K562 (cell line): ENCODE data around the gene CCN5. TPM values are rescaled to one million over a fixed set of nuclear protein-coding genes. Genes with fewer than 3 reads are reported as not detected.
"Not testable (repeated sequence)": the region's sequence is repeated elsewhere in the genome, so short reads cannot be mapped to it uniquely, and the experiment has no call there.

ENCODE experiments used
- ATAC-seq: fragments of 200-7000 bp; cut with Tn5 transposase; 3 replicates; pipeline ENCODE4 v1.9.1; 2020; ENCODE audit warnings: moderate library complexity
- BruUV-seq: library from RNA; stranded (reverse); fragments of 400-500 nt; replicated peaks from 2 replicates; lab custom pipeline; 2021; lab: Mats Ljungman, UMichigan
- CTCF ChIA-PET: fragments of 300-600 bp; formaldehyde crosslinking; extraction: SDS; loops from one replicate; lab custom pipeline; 2021; ENCODE audit warnings: low intra/inter-chr PET ratio; lab: Yijun Ruan, JAX
- POLR2A ChIA-PET: fragments of 300-600, 350-650 bp; sonication (Branson Sonifier 250); formaldehyde crosslinking; extraction: SDS; loops from one replicate; lab custom pipeline; 2021; ENCODE audit warnings: antibody characterized with exemption, inconsistent platforms; lab: Yijun Ruan, JAX
- DNase-seq, 4 experiments: peaks; one replicate each; pipeline versions ENCODE4 v3.0.0 to v3.0.0-alpha.2; 2011 to 2018; ENCODE audit warnings: low spot score in 3 of 4, mixed read lengths in 3 of 4; ENCODE audit errors: extremely low read depth in 1 of 4
- FAIRE-seq: peaks from 2 replicates; lab custom pipeline; 2011; peaks lifted over from hg19 to GRCh38; lab: Jason Lieb, UNC
- H2AFZ ChIP-seq: 2 replicates; pipeline ENCODE4 v1.6.0; 2011; ENCODE audit warnings: low read depth, low read length, control low read depth, inconsistent platforms
- H3K27ac ChIP-seq: fragments of 200-600 bp; 3 replicates; pipeline ENCODE4 v1.8.0; 2011; ENCODE audit warnings: low read depth, mild to moderate bottlenecking, control low read depth, inconsistent platforms, low read length, moderate library complexity, mixed read lengths; ENCODE audit errors: extremely low read depth
- H3K27me3 ChIP-seq, 2 experiments: fragments of 300-600 bp in 1 of 2; 2 replicates in 1 of 2; 3 replicates in 1 of 2; pipeline versions ENCODE4 v1.6.0 to v1.8.0; 2011; ENCODE audit warnings: inconsistent platforms in 2 of 2, low read length in 2 of 2, mild to moderate bottlenecking in 1 of 2, mixed read lengths in 1 of 2, moderate library complexity in 1 of 2; ENCODE audit not compliant: control insufficient read depth in 2 of 2, insufficient read depth in 2 of 2
- H3K36me3 ChIP-seq: fragments of 300-600 bp; 3 replicates; pipeline ENCODE4 v1.8.0; 2011; ENCODE audit warnings: mild to moderate bottlenecking, low read length, inconsistent platforms; ENCODE audit not compliant: control insufficient read depth, insufficient read depth
- H3K4me1 ChIP-seq, 2 experiments: fragments of 200-600 bp in 1 of 2; replicated peaks in 1 of 2; 2 replicates in 1 of 2; 3 replicates in 1 of 2; pipeline versions ENCODE4 v1.5.1 to v1.8.0; 2011; ENCODE audit warnings: inconsistent platforms in 2 of 2, low read length in 2 of 2, mild to moderate bottlenecking in 1 of 2, mixed read lengths in 1 of 2, moderate library complexity in 1 of 2; ENCODE audit not compliant: control insufficient read depth in 2 of 2, insufficient read depth in 2 of 2
- H3K4me2 ChIP-seq: 2 replicates; pipeline ENCODE4 v1.6.1; 2011; ENCODE audit warnings: low read length, control low read depth, inconsistent platforms, mixed read lengths; ENCODE audit not compliant: insufficient read depth
- H3K4me3 ChIP-seq: fragments of 200-600 bp; sonication (generic), shearing (Covaris generic); 2 replicates; pipeline ENCODE4 v1.5.1; 2016; ENCODE audit warnings: control low read depth, inconsistent platforms
- H3K79me2 ChIP-seq: fragments of 200-600 bp; 3 replicates; pipeline ENCODE4 v1.8.0; 2011; ENCODE audit warnings: low read length, inconsistent platforms; ENCODE audit not compliant: control insufficient read depth, insufficient read depth
- H3K9ac ChIP-seq, 2 experiments: 2 replicates each; pipeline versions ENCODE4 v1.6.0 to v1.6.1; 2011; ENCODE audit warnings: low read depth in 2 of 2, low read length in 2 of 2, control low read depth in 1 of 2, inconsistent platforms in 1 of 2, mild to moderate bottlenecking in 1 of 2, mixed read lengths in 1 of 2; ENCODE audit not compliant: insufficient read depth in 1 of 2
- H3K9me1 ChIP-seq: one replicate; pipeline ENCODE4 v1.6.0; 2011; ENCODE audit warnings: inconsistent platforms, mild to moderate bottlenecking, low read length, moderate library complexity; ENCODE audit not compliant: control insufficient read depth, insufficient read depth
- H3K9me3 ChIP-seq: replicated peaks from 2 replicates; pipeline ENCODE4 v1.5.1; 2011; ENCODE audit warnings: low read depth, low read length, inconsistent platforms; ENCODE audit not compliant: control insufficient read depth, insufficient read depth
- H4K20me1 ChIP-seq: replicated peaks from 2 replicates; pipeline ENCODE4 v1.6.1; 2011; ENCODE audit warnings: low read length, inconsistent platforms, mixed read lengths; ENCODE audit not compliant: control insufficient read depth, insufficient read depth
- HSF4 ChIP-seq: fragments of 250-450 bp; sonication (Bioruptor Pico); IDR thresholded peaks from 2 replicates; pipeline ENCODE4 v2.1.2; 2022; ENCODE audit warnings: mild to moderate bottlenecking, moderate library complexity, borderline replicate concordance
- ID3 ChIP-seq, 2 experiments: fragments of 250-450 bp in 1 of 2; fragments of 450-650 bp in 1 of 2; sonication (Bioruptor Pico) in 1 of 2; IDR thresholded peaks; 2 replicates each; pipeline versions ENCODE4 v1.6.1 to v1.8.0; 2016 to 2021; ENCODE audit warnings: mild to moderate bottlenecking in 2 of 2, moderate library complexity in 2 of 2, missing compliant biosample characterization in 1 of 2, missing genetic modification characterization in 1 of 2
- PHF8 ChIP-seq: fragments of 200-600 bp; sonication (generic); IDR thresholded peaks from 2 replicates; pipeline ENCODE4 v1.6.1; 2012; ENCODE audit warnings: mixed run types, mild to moderate bottlenecking, inconsistent platforms, low read length, moderate library complexity, borderline replicate concordance
- POLR2AphosphoS2 ChIP-seq: IDR thresholded peaks from 2 replicates; pipeline ENCODE4 v1.6.1; 2012; ENCODE audit warnings: low read length, improper control_type of control experiment
- POLR2H ChIP-seq: IDR thresholded peaks from 2 replicates; pipeline ENCODE4 v1.6.1; 2016; ENCODE audit warnings: missing genetic modification characterization, low read depth, mild to moderate bottlenecking, control low read depth, missing compliant biosample characterization, moderate library complexity
- TRIM28 ChIP-seq: fragments of 450-650 bp; IDR thresholded peaks from 2 replicates; pipeline ENCODE4 v1.6.1; 2017
- ZC3H11A ChIP-seq: IDR thresholded peaks from 2 replicates; pipeline ENCODE4 v1.6.1; 2012; ENCODE audit warnings: low read depth, low read length, improper control_type of control experiment
- ZNF124 ChIP-seq: sonication (generic); formaldehyde crosslinking; IDR thresholded peaks from 2 replicates; pipeline ENCODE4 v1.8.1; 2022; ENCODE audit warnings: missing genetic modification reagents
- ZNF354B ChIP-seq: fragments of 250-450 bp; sonication (Bioruptor Pico); IDR thresholded peaks from 2 replicates; pipeline ENCODE4 v1.4.0; 2020
- ZNF77 ChIP-seq: fragments of 250-450 bp; sonication (Bioruptor Pico); IDR thresholded peaks from 2 replicates; pipeline ENCODE4 v1.5.0; 2020
- WGBS: fragments of 100-300 bp; shearing (Covaris generic); methylation state at CpG from one replicate; pipeline ENCODE4 v1.1.6; 2016; ENCODE audit warnings: low coverage, mixed read lengths; ENCODE audit not compliant: insufficient coverage; ENCODE audit errors: missing lambda C conversion rate; 5-methylcytosine and 5-hydroxymethylcytosine counted together
- in situ Hi-C: fragments of 300-500 bp; cut with MboI; formaldehyde crosslinking; loops from 4 replicates; pipeline ENCODE4 v1.15.0; 2018; ENCODE audit warnings: inconsistent platforms, mixed read lengths
- intact Hi-C: fragments of 100-400 bp; cut with micrococcal nuclease; formaldehyde crosslinking; loops from 2 replicates; pipeline ENCODE4 v1.14.2; 2022
- polyA plus RNA-seq, 8 experiments: library from polyadenylated mRNA; depleted of rRNA in 4 of 8; stranded (reverse) in 5 of 8; unstranded in 3 of 8; fragments of >200 nt; fragmentation: Nextera tagmentation in 2 of 8; fragmentation: Illumina TruSeq in 1 of 8; extraction: Ambion mirVana in 2 of 8; extraction: Trizol in 1 of 8; gene quantifications; 2 replicates each; pipeline versions ENCODE4 v1.2.1 to v1.2.3, GENCODE V29; 2011 to 2014; ENCODE audit warnings: inconsistent platforms in 1 of 8, missing spikeins in 1 of 8
- total RNA-seq, 7 experiments: library from RNA; depleted of rRNA in 6 of 7; stranded (reverse); fragments of >200 nt in 6 of 7; fragmentation: Illumina TruSeq in 2 of 7; extraction: Trizol in 2 of 7; gene quantifications; 2 replicates each; pipeline versions ENCODE4 v1.2.1 to v1.2.3, GENCODE V29; 2011 to 2021; ENCODE audit warnings: low replicate concordance in 1 of 7

CCN5 gene
- total and polyA plus RNA-seq, 9 of the 15 experiments (the other 6 are each of a cell fraction or from before 2014, with no cell fraction given) = not detected

- 3% methylated on average over 23 of the region's 23 CpGs for WGBS
- H3K79me2 ChIP-seq, H4K20me1 ChIP-seq, BruUV-seq, H2AFZ ChIP-seq, intact Hi-C loops, H3K9me1 ChIP-seq, in situ Hi-C loops, H3K4me1 ChIP-seq, H3K9ac ChIP-seq, H3K27ac ChIP-seq, FAIRE-seq, H3K4me2 ChIP-seq, ATAC-seq, H3K36me3 ChIP-seq, DNase-seq, CTCF ChIA-PET, H3K4me3 ChIP-seq, H3K9me3 ChIP-seq: not testable (repeated sequence)
- POLR2A ChIA-PET = interaction anchor here (0.6 kb wide), 2 partner anchors 66 to 181 kb away, joined by 3 read pairs; no protein-coding TSS in a partner anchor
- H3K27me3 ChIP-seq = peaks cover 3 to 13% of the 10 kb centered on the region in 2 experiments
Observed at GRCh38 chr20:44672318-44672902, 42.8 kb upstream of the CCN5 start.

- 0% methylated on average over 2 of the region's 2 CpGs for WGBS
- H2AFZ ChIP-seq = no peak overlapping the region
- no peak; the same call in 2 of the 3 replicates for ATAC-seq
- POLR2A ChIA-PET = no interaction called here
- intact Hi-C loops (no loop called here), in situ Hi-C loops (no loop called here)
- H3K9me1 ChIP-seq = no peaks in the 10 kb centered on the region
- H3K4me3 ChIP-seq = no peak overlapping the region
- H3K4me2 ChIP-seq = no peak overlapping the region; the same call in 1 of the 2 replicates
- DNase-seq = no peak
- H3K27me3 ChIP-seq = peaks cover 7 to 19% of the 10 kb centered on the region in 2 experiments; a peak in 4 of 5 replicates
- no peak overlapping the region for H3K9ac ChIP-seq
- H3K27ac ChIP-seq = no peak overlapping the region
- FAIRE-seq = no peak
- TF ChIP-seq ZNF77 (CRISPR knock-in tag) (no peak), POLR2H (tag) (no peak), HSF4 (no peak), PHF8 (peak; percentile 23; the same call in 1 of the 2 replicates), ZNF354B (CRISPR knock-in tag) (no peak), ZNF124 (CRISPR knock-in tag) (no peak), POLR2AphosphoS2 (no peak), ID3 (CRISPR knock-in tag; IDR thresholded peaks at IDR 0.05) (no peak), ID3 (tag; IDR thresholded peaks at IDR 0.05) (0 out of 2 replicates have a peak, but pooled peaks have one; percentile 22), ZC3H11A (no peak), TRIM28 (no peak)
- no peaks in the 10 kb centered on the region for H3K36me3 ChIP-seq
- H3K9me3 ChIP-seq = no peaks in the 10 kb centered on the region
- H3K79me2 ChIP-seq = no peaks in the 10 kb centered on the region
- CTCF ChIA-PET = interaction anchor here (0.6 kb wide), 1 partner anchor 386 kb away, joined by 3 read pairs; no protein-coding TSS in a partner anchor
- no TSS peak for BruUV-seq
- H4K20me1 ChIP-seq = no peaks in the 10 kb centered on the region; the same call in 1 of the 2 replicates
- peaks cover 5 to 7% of the 10 kb centered on the region in 2 experiments; a peak in 3 of 5 replicates for H3K4me1 ChIP-seq
Observed at GRCh38 chr20:44678242-44678641, 36.9 kb upstream of the CCN5 start.
